ENCODE data around the gene HEG1.
"Not testable (repeated sequence)": the region's sequence is repeated elsewhere in the genome, so short reads cannot be mapped to it uniquely, and the experiment has no call there.

The HEG1 gene

GRCh38 chr3:125055913-125056745, at the start of gene HEG1:
HEG1 (minus strand) TSS chr3:125055997; CDS start chr3:125055890, 107 bp downstream.
- DNase-seq = peak; percentile 84

GRCh38 chr3:125105116-125105515, 49.3 kb upstream of the HEG1 start:
- DNase-seq = no peak

- no peak for DNase-seq
These were observed 48.8 kb upstream of the HEG1 start for GRCh38 chr3:125104639-125105038.

- DNase-seq = no peak
These were observed 47.6 kb upstream of the HEG1 start for GRCh38 chr3:125103406-125103805.

- no peak for DNase-seq
These were observed 46.7 kb upstream of the HEG1 start for GRCh38 chr3:125102470-125102869.

- no peak for DNase-seq
These were observed 43.0 kb upstream of the HEG1 start for GRCh38 chr3:125098611-125099291.

- no peak for DNase-seq
These were observed 34.9 kb upstream of the HEG1 start for GRCh38 chr3:125090649-125091048.

GRCh38 chr3:125087768-125088391, 32.1 kb upstream of the HEG1 start:
- no peak for DNase-seq

GRCh38 chr3:125085166-125085565, 29.4 kb upstream of the HEG1 start:
- DNase-seq = no peak

GRCh38 chr3:125083776-125084175, 28.0 kb upstream of the HEG1 start:
- no peak for DNase-seq

- DNase-seq = not testable (repeated sequence)
These were observed 26.5 kb upstream of the HEG1 start for GRCh38 chr3:125082339-125082738.

- no peak for DNase-seq
These were observed 24.3 kb upstream of the HEG1 start for GRCh38 chr3:125080077-125080476.

GRCh38 chr3:125079675-125080045, 23.9 kb upstream of the HEG1 start:
- peak; percentile 58 for DNase-seq

GRCh38 chr3:125078951-125079674, 23.3 kb upstream of the HEG1 start:
- DNase-seq = no peak

- DNase-seq = no peak
These were observed 22.1 kb upstream of the HEG1 start for GRCh38 chr3:125077864-125078263.

- DNase-seq = no peak
These were observed 20.7 kb upstream of the HEG1 start for GRCh38 chr3:125076464-125076863.

GRCh38 chr3:125075738-125076137, 19.9 kb upstream of the HEG1 start:
- DNase-seq = no peak

- no peak for DNase-seq
These were observed 17.7 kb upstream of the HEG1 start for GRCh38 chr3:125073390-125073905.

- no peak for DNase-seq
These were observed 17.1 kb upstream of the HEG1 start for GRCh38 chr3:125072749-125073389.

- DNase-seq = peak; percentile 11
These were observed 16.5 kb upstream of the HEG1 start for GRCh38 chr3:125072301-125072700.

GRCh38 chr3:125069968-125070745, 14.4 kb upstream of the HEG1 start:
- DNase-seq = no peak

- no peak for DNase-seq
These were observed 13.7 kb upstream of the HEG1 start for GRCh38 chr3:125069452-125069851.
